Progenitor cell of endocrine pancreas (in vitro differentiated cells): ENCODE results near the gene SYP. TPM values are rescaled to one million over a fixed set of nuclear protein-coding genes. Genes with fewer than 3 reads are reported as not detected.
"Not testable (repeated sequence)": the region's sequence is repeated elsewhere in the genome, so short reads cannot be mapped to it uniquely, and the experiment has no call there.

Source experiments
- DNase-seq: peaks from one replicate; pipeline ENCODE4 v3.0.0; 2021; ENCODE audit warnings: low spot score; ENCODE audit not compliant: unreplicated experiment
- H3K27ac Mint-ChIP-seq: 2 replicates; pipeline ENCODE4 v1.8.0; 2021; ENCODE audit warnings: mild to moderate bottlenecking, moderate library complexity, mixed read lengths
- H3K27me3 Mint-ChIP-seq: 2 replicates; pipeline ENCODE4 v1.8.0; 2021; ENCODE audit warnings: mixed read lengths
- H3K36me3 Mint-ChIP-seq: 2 replicates; pipeline ENCODE4 v1.8.0; 2022; ENCODE audit warnings: mixed read lengths; ENCODE audit not compliant: insufficient read depth
- H3K4me1 Mint-ChIP-seq: 2 replicates; pipeline ENCODE4 v1.8.0; 2021; ENCODE audit warnings: low read depth, mixed read lengths
- H3K4me3 Mint-ChIP-seq: 2 replicates; pipeline ENCODE4 v1.8.0; 2021; ENCODE audit warnings: low read depth, mild to moderate bottlenecking, moderate library complexity, mixed read lengths
- H3K9me3 Mint-ChIP-seq: 2 replicates; pipeline ENCODE4 v1.8.0; 2021; ENCODE audit warnings: low read depth, mixed read lengths
- total RNA-seq: library from RNA; stranded (reverse); gene quantifications from 2 replicates; pipeline ENCODE4 v1.2.1, GENCODE V29; 2021
- TF ChIP-seq, protein P1 (sequence below): fragments of 200-600 bp; sonication (generic); IDR thresholded peaks from one replicate; pipeline ENCODE4 v1.5.0; 2021; ENCODE audit warnings: antibody characterized with exemption, mild to moderate bottlenecking; ENCODE audit not compliant: unreplicated experiment

Gene SYP
- total RNA-seq, 1 donor from 2014 or later: 11.4 TPM

DNA sequence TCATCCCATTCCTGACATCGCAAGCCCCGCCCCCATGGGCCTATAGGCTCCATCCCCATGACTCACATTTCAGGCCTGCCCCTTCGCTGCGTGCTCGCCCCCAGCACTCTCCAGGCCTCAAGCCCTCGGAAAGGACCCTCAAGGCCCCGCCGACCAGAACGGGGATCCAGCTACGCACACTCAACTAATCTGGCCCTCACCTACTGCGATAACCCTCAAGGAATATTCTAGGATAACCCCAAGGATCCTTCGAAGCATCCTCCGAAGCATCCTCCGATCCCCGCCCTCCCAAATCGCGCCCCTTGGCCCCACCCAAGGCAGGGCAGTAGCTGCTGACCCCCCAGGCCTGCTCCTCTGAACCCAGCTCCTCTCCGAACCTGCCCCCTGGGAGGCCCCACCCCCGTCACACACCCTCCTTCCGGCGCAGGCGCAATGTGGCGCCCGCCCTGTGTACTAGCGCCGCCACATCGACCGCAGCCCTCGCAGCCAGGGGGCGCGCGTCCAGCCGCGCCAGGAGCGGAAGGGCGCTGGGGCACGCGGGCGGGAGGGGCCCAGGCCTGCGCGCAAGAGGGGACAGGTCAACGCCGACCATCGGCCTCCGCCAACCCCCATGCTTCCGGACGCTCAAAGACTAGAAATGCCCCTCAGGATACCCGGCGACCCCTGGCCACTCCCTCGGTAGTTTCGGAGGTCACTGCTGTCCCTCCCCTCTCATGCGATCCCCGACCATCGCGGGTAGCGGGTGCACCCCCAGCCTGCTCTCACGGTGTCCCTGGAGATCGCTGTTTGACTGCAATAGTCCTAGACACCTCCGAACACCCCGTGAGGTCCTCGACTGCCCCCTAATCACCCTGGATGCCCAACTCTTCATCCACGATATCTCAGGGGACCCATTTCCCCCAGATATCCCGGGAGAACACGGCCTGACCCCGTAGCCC lies 43.8 kb downstream of the SYP start:
- Mint-ChIP-seq H3K9me3 (peaks cover 8% of the 10 kb centered on the region), H3K27me3 (no peaks in the 10 kb centered on the region), H3K27ac (peak overlapping the region; percentile 99), H3K4me1 (no peaks in the 10 kb centered on the region), H3K36me3 (peaks cover 4% of the 10 kb centered on the region), H3K4me3 (peak overlapping the region; percentile 80)
- TF ChIP-seq, protein P1, sequence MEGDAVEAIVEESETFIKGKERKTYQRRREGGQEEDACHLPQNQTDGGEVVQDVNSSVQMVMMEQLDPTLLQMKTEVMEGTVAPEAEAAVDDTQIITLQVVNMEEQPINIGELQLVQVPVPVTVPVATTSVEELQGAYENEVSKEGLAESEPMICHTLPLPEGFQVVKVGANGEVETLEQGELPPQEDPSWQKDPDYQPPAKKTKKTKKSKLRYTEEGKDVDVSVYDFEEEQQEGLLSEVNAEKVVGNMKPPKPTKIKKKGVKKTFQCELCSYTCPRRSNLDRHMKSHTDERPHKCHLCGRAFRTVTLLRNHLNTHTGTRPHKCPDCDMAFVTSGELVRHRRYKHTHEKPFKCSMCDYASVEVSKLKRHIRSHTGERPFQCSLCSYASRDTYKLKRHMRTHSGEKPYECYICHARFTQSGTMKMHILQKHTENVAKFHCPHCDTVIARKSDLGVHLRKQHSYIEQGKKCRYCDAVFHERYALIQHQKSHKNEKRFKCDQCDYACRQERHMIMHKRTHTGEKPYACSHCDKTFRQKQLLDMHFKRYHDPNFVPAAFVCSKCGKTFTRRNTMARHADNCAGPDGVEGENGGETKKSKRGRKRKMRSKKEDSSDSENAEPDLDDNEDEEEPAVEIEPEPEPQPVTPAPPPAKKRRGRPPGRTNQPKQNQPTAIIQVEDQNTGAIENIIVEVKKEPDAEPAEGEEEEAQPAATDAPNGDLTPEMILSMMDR: peak; percentile 68
- peak; percentile 60 for DNase-seq

GRCh38 chrX:49155243-49155899 lies 44.6 kb downstream of the SYP start:
- no peaks in the 10 kb centered on the region for H3K4me1 Mint-ChIP-seq
- H3K27me3 Mint-ChIP-seq: no peaks in the 10 kb centered on the region
- TF ChIP-seq, protein P1: no peak
- H3K4me3 Mint-ChIP-seq: peak overlapping the region; percentile 80
- H3K27ac Mint-ChIP-seq: peak overlapping the region; percentile 99
- H3K9me3 Mint-ChIP-seq: peaks cover 11% of the 10 kb centered on the region
- peaks cover 6% of the 10 kb centered on the region for H3K36me3 Mint-ChIP-seq
- DNase-seq: no peak

GRCh38 chrX:49153467-49153866 lies 46.5 kb downstream of the SYP start:
- TF ChIP-seq, protein P1: no peak
- peaks cover 9% of the 10 kb centered on the region for H3K36me3 Mint-ChIP-seq
- no peaks in the 10 kb centered on the region for H3K27me3 Mint-ChIP-seq
- H3K27ac Mint-ChIP-seq: no peak overlapping the region
- peaks cover 3% of the 10 kb centered on the region for H3K4me1 Mint-ChIP-seq
- no peak for DNase-seq
- no peak overlapping the region for H3K4me3 Mint-ChIP-seq
- H3K9me3 Mint-ChIP-seq: peaks cover 17% of the 10 kb centered on the region

- Mint-ChIP-seq H3K27ac (peak overlapping the region; percentile 91), H3K9me3 (peaks cover 22% of the 10 kb centered on the region)
- H3K4me3 Mint-ChIP-seq: not testable (repeated sequence)
These were observed 50.7 kb downstream of the SYP start for GRCh38 chrX:49149291-49149690.

GRCh38 chrX:49148390-49149100 lies 51.4 kb downstream of the SYP start:
- not testable (repeated sequence) for H3K4me1 Mint-ChIP-seq, H3K36me3 Mint-ChIP-seq, DNase-seq, H3K27me3 Mint-ChIP-seq, H3K4me3 Mint-ChIP-seq
- Mint-ChIP-seq H3K27ac (peak overlapping the region; percentile 91), H3K9me3 (peaks cover 25% of the 10 kb centered on the region)

More at GRCh38 chrX:49149291-49149690, 50.7 kb downstream of the SYP start:
- not testable (repeated sequence) for H3K4me1 Mint-ChIP-seq, H3K36me3 Mint-ChIP-seq, DNase-seq, H3K27me3 Mint-ChIP-seq

DNA sequence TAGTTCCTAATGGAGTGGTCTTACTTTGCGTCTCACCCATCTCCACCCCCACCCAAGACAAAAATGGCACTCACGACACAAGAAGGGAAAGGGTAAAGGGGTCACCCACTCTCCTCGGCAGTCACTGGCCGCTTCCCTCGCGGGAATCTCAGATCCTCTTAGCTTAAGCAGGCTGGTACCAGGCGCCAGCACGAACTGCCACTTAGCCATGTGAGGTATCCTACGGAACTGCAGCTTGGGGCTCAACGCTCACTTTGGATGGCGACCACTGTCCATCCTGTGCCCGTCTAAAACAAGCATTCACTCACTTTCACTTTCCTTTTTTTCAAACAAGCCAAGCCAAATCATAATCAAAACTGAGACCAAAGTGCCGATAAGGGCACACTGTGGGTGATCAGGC lies 52.1 kb downstream of the SYP start:
- Mint-ChIP-seq H3K27me3 (no peaks in the 10 kb centered on the region), H3K36me3 (peaks cover 9% of the 10 kb centered on the region), H3K27ac (no peak overlapping the region), H3K4me1 (peaks cover 3% of the 10 kb centered on the region), H3K9me3 (peaks cover 26% of the 10 kb centered on the region), H3K4me3 (no peak overlapping the region)
- TF ChIP-seq, protein P1: no peak
- DNase-seq: no peak
